ENCODE measurements around the gene ARID3C. TPM values are rescaled to one million over a fixed set of nuclear protein-coding genes. Genes with fewer than 3 reads are reported as not detected.
A peak's percentile ranks its signal among the peaks of the same experiment; 100 is the strongest.

ARID3C gene
- total RNA-seq, 2 experiments from 2014 or later = 0.29 to 0.37 TPM

- peak; percentile 25 for DNase-seq
- Mint-ChIP-seq H3K4me1 (ENCODE audit: low read depth) (peaks cover 37% of the 10 kb centered on the region), H3K27ac (peak overlapping the region; percentile 83), H3K9me3 (no peaks in the 10 kb centered on the region), H3K4me3 (peak overlapping the region; percentile 92), H3K36me3 (ENCODE audit: low read depth) (peaks cover 13% of the 10 kb centered on the region), H3K27me3 (ENCODE audit: low read depth) (no peaks in the 10 kb centered on the region)
- CTCF ChIA-PET = interaction anchor here (1.2 to 6.9 kb wide), 8 partner anchors 7 to 233 kb away, joined by 3 to 123 read pairs (median 26); partner anchors contain the start of genes DCTN3, GALT and RPP25L
- intact Hi-C loops (cut with micrococcal nuclease) = loop anchor here (1.0 to 10.0 kb wide), 5 partner anchors 28 to 592 kb away; partner anchors contain the start of genes DCAF12, DNAI1, FAM219A and KIF24
These were observed 8.0 kb upstream of the ARID3C start for GRCh38 chr9:34636791-34637355.

GRCh38 chr9:34635556-34635955, 6.7 kb upstream of the ARID3C start:
- DNase-seq = no peak
- CTCF ChIA-PET = interaction anchor here (0.7 to 6.9 kb wide), 11 partner anchors 8 to 241 kb away, joined by 4 to 123 read pairs (median 19); partner anchors contain the start of genes DCTN3, GALT and RPP25L
- Mint-ChIP-seq H3K27me3 (ENCODE audit: low read depth) (peaks cover under 1% of the 10 kb centered on the region), H3K4me1 (ENCODE audit: low read depth) (peaks cover 37% of the 10 kb centered on the region), H3K36me3 (ENCODE audit: low read depth) (peaks cover 13% of the 10 kb centered on the region), H3K9me3 (no peaks in the 10 kb centered on the region), H3K27ac (no peak overlapping the region), H3K4me3 (peak overlapping the region; percentile 92)
- intact Hi-C loops (cut with micrococcal nuclease) = loop anchor here (5.0 to 10.0 kb wide), 3 partner anchors 308 to 591 kb away; partner anchors contain the start of genes DCAF12, KIF24, NUDT2 and UBAP2

GRCh38 chr9:34634551-34635248, 5.8 kb upstream of the ARID3C start:
- peaks cover 9% of the 10 kb centered on the region for H3K27me3 Mint-ChIP-seq (ENCODE audit: low read depth)
- no peak overlapping the region for H3K27ac Mint-ChIP-seq
- peaks cover 39% of the 10 kb centered on the region for H3K4me1 Mint-ChIP-seq (ENCODE audit: low read depth)
- no peak overlapping the region for H3K4me3 Mint-ChIP-seq
- H3K9me3 Mint-ChIP-seq = no peaks in the 10 kb centered on the region
- no peak for DNase-seq
- intact Hi-C loops (cut with micrococcal nuclease) = loop anchor here (1.0 to 10.0 kb wide), 6 partner anchors 14 to 590 kb away; partner anchors contain the start of genes DCAF12, DCTN3, KIF24 and NUDT2
- CTCF ChIA-PET = interaction anchor here (0.6 to 6.9 kb wide), 22 partner anchors 9 to 307 kb away, joined by 3 to 123 read pairs (median 8); partner anchors contain the start of genes CCL27, DCTN3, GALT and IL11RA
- H3K36me3 Mint-ChIP-seq (ENCODE audit: low read depth) = peaks cover 13% of the 10 kb centered on the region

GRCh38 chr9:34633851-34634550, 5.1 kb upstream of the ARID3C start:
- Mint-ChIP-seq H3K27ac (no peak overlapping the region), H3K36me3 (ENCODE audit: low read depth) (peaks cover 13% of the 10 kb centered on the region), H3K9me3 (no peaks in the 10 kb centered on the region), H3K4me1 (ENCODE audit: low read depth) (peaks cover 43% of the 10 kb centered on the region), H3K27me3 (ENCODE audit: low read depth) (peaks cover 16% of the 10 kb centered on the region), H3K4me3 (no peak overlapping the region)
- DNase-seq = peak; percentile 85
- CTCF ChIA-PET = interaction anchor here (0.6 to 6.9 kb wide), 22 partner anchors 9 to 306 kb away, joined by 3 to 123 read pairs (median 8); partner anchors contain the start of genes CCL27, DCTN3, GALT and IL11RA
- intact Hi-C loops (cut with micrococcal nuclease) = loop anchor here (1.0 to 10.0 kb wide), 5 partner anchors 14 to 589 kb away; partner anchors contain the start of genes DCAF12, DCTN3, RPP25L and UBAP2

GRCh38 chr9:34633166-34633565, 4.3 kb upstream of the ARID3C start:
- no peak for DNase-seq
- H3K4me1 Mint-ChIP-seq (ENCODE audit: low read depth) = peaks cover 39% of the 10 kb centered on the region
- no peak overlapping the region for H3K27ac Mint-ChIP-seq
- H3K36me3 Mint-ChIP-seq (ENCODE audit: low read depth) = peaks cover 13% of the 10 kb centered on the region
- CTCF ChIA-PET = interaction anchor here (0.6 to 6.9 kb wide), 11 partner anchors 8 to 429 kb away, joined by 3 to 123 read pairs (median 19); partner anchors contain the start of genes CCL27, DCTN3, GALT and RPP25L
- intact Hi-C loops (cut with micrococcal nuclease) = loop anchor here (10.0 kb wide), 2 partner anchors 508 to 588 kb away; partner anchors contain the start of genes DCAF12 and UBAP2
- H3K27me3 Mint-ChIP-seq (ENCODE audit: low read depth) = peaks cover 21% of the 10 kb centered on the region
- no peak overlapping the region for H3K4me3 Mint-ChIP-seq
- H3K9me3 Mint-ChIP-seq = no peaks in the 10 kb centered on the region

- Mint-ChIP-seq H3K27ac (no peak overlapping the region), H3K4me3 (no peak overlapping the region), H3K27me3 (ENCODE audit: low read depth) (peaks cover 45% of the 10 kb centered on the region)
These were observed 1.7 kb upstream of the ARID3C start for GRCh38 chr9:34630402-34631154.

GRCh38 chr9:34629491-34629808, 584 bp upstream of the ARID3C start:
- Mint-ChIP-seq H3K4me3 (peak overlapping the region; percentile 63), H3K4me1 (ENCODE audit: low read depth) (peaks cover 17% of the 10 kb centered on the region), H3K36me3 (ENCODE audit: low read depth) (no peaks in the 10 kb centered on the region), H3K27me3 (ENCODE audit: low read depth) (peaks cover 49% of the 10 kb centered on the region), H3K9me3 (no peaks in the 10 kb centered on the region), H3K27ac (no peak overlapping the region)
- intact Hi-C loops (cut with micrococcal nuclease) = no loop called here
- no peak for DNase-seq
- CTCF ChIA-PET = interaction anchor here (0.6 to 1.8 kb wide), 4 partner anchors 8 to 1523 kb away, joined by 3 to 6 read pairs (median 4); partner anchors contain the start of genes DCTN3 and SIGMAR1

More at GRCh38 chr9:34630402-34631154, 1.7 kb upstream of the ARID3C start:
- peaks cover 28% of the 10 kb centered on the region for H3K4me1 Mint-ChIP-seq (ENCODE audit: low read depth)
- DNase-seq = no peak
- no peaks in the 10 kb centered on the region for H3K9me3 Mint-ChIP-seq
- intact Hi-C loops (cut with micrococcal nuclease) = loop anchor here (10.0 kb wide), 2 partner anchors 506 to 586 kb away; partner anchors contain the start of genes DCAF12 and UBAP2
- CTCF ChIA-PET = interaction anchor here (1.3 to 6.9 kb wide), 4 partner anchors 7 to 40 kb away, joined by 3 to 62 read pairs (median 4); partner anchors contain the start of genes DCTN3 and SIGMAR1
- H3K36me3 Mint-ChIP-seq (ENCODE audit: low read depth) = peaks cover 7% of the 10 kb centered on the region

GRCh38 chr9:34627716-34628655, 880 bp downstream of the ARID3C start:
- no peak for DNase-seq
- Mint-ChIP-seq H3K4me3 (peak overlapping the region; percentile 66), H3K27me3 (ENCODE audit: low read depth) (peaks cover 59% of the 10 kb centered on the region), H3K4me1 (ENCODE audit: low read depth) (peaks cover 18% of the 10 kb centered on the region), H3K36me3 (ENCODE audit: low read depth) (no peaks in the 10 kb centered on the region), H3K9me3 (no peaks in the 10 kb centered on the region), H3K27ac (no peak overlapping the region)
- intact Hi-C loops (cut with micrococcal nuclease) = no loop called here
- CTCF ChIA-PET = interaction anchor here (0.9 to 1.8 kb wide), 2 partner anchors 11 to 14 kb away, joined by 3 to 6 read pairs; no protein-coding TSS in a partner anchor

GRCh38 chr9:34625186-34625486, 3.7 kb downstream of the ARID3C start:
- Mint-ChIP-seq H3K4me1 (ENCODE audit: low read depth) (peaks cover 22% of the 10 kb centered on the region), H3K36me3 (ENCODE audit: low read depth) (no peaks in the 10 kb centered on the region)
- intact Hi-C loops (cut with micrococcal nuclease) = no loop called here

GRCh38 chr9:34624475-34625185, 4.2 kb downstream of the ARID3C start:
- Mint-ChIP-seq H3K4me3 (no peak overlapping the region), H3K9me3 (no peaks in the 10 kb centered on the region), H3K36me3 (ENCODE audit: low read depth) (no peaks in the 10 kb centered on the region), H3K4me1 (ENCODE audit: low read depth) (peaks cover 25% of the 10 kb centered on the region), H3K27me3 (ENCODE audit: low read depth) (peaks cover 56% of the 10 kb centered on the region), H3K27ac (no peak overlapping the region)
- no peak for DNase-seq
- CTCF ChIA-PET = interaction anchor here (1.0 to 2.7 kb wide), 4 partner anchors 9 to 23 kb away, joined by 3 to 19 read pairs (median 5); partner anchors contain the start of genes RPP25L and SIGMAR1
- intact Hi-C loops (cut with micrococcal nuclease) = no loop called here

More at GRCh38 chr9:34625186-34625486, 3.7 kb downstream of the ARID3C start:
- CTCF ChIA-PET = interaction anchor here (1.0 to 2.7 kb wide), 4 partner anchors 9 to 23 kb away, joined by 3 to 19 read pairs (median 5); partner anchors contain the start of genes RPP25L and SIGMAR1
- Mint-ChIP-seq H3K9me3 (no peaks in the 10 kb centered on the region), H3K4me3 (no peak overlapping the region), H3K27ac (no peak overlapping the region), H3K27me3 (ENCODE audit: low read depth) (peaks cover 61% of the 10 kb centered on the region)
- DNase-seq = no peak
